ENCODE measurements around the gene DOCK3.
A peak's percentile ranks its signal among the peaks of the same experiment; 100 is the strongest.
"Not testable (repeated sequence)": the region's sequence is repeated elsewhere in the genome, so short reads cannot be mapped to it uniquely, and the experiment has no call there.

The DOCK3 gene

DNA sequence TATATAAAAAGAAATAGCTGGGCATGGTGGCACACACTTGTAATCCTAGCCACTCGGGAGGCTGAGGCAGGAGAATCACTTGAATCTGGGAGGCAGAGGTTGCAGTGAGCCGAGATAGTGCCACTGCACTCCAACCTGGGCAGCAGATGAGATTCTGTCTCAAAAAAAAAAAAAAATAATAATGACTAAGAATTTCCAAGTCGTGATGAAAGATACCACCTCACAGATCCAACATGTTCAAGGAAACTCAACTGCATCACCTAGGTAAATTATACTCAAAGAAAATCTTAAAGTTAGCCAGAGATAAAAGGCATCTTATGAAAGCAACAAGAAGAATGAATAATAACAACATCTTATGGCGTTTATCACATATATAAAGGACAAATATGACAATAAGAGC is 50.1 kb downstream of the DOCK3 start:
- 90 to 97% methylated on average over 2 to 4 of the region's 4 CpGs for WGBS, 2 experiments
- no peak overlapping the region for H3K4me3 ChIP-seq (ENCODE audit: insufficient read depth, low read depth, low read length)

DNA sequence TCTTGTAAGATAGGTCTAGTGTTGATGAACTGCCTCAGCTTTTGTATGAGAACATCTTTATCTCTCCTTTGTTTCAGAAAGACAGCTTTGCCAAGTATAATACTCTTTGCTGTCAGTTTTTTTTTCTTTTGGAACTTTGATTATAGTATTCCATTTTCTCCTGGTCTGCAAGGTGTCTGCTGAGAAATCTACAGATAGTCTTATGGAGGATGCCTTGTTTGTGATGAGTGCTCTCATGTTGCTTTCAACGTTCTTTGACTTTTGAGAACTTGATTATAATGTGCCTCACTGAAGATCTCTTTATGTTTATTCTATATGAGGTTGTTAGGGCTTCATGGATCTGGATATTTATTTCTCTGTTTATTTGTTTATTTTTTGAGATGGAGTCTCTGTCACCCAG is 60.3 kb downstream of the DOCK3 start:
- peaks cover 8% of the 10 kb centered on the region for H3K4me1 ChIP-seq (ENCODE audit: control insufficient read depth, insufficient read depth, low read length)
- H3K27me3 ChIP-seq (ENCODE audit: control insufficient read depth, insufficient read depth, low read length, poor library complexity, severe bottlenecking): no peaks in the 10 kb centered on the region
- H3K9me3 ChIP-seq (ENCODE audit: control insufficient read depth, low read length): no peaks in the 10 kb centered on the region
- 29 to 52% methylated on average over 1 of the region's 1 CpG for WGBS, 2 experiments
- no peak overlapping the region for H3K4me3 ChIP-seq (ENCODE audit: insufficient read depth, low read depth, low read length)
- H3K36me3 ChIP-seq (ENCODE audit: control insufficient read depth, insufficient read depth, low read length): no peaks in the 10 kb centered on the region
- H3K27ac ChIP-seq (ENCODE audit: insufficient read depth, low read depth, low read length, poor library complexity, severe bottlenecking): no peak overlapping the region

More for the DNA sequence above, 50.1 kb downstream of the DOCK3 start:
- no peaks in the 10 kb centered on the region for H3K4me1 ChIP-seq (ENCODE audit: control insufficient read depth, insufficient read depth, low read length)
- H3K36me3 ChIP-seq (ENCODE audit: control insufficient read depth, insufficient read depth, low read length): no peaks in the 10 kb centered on the region
- H3K27ac ChIP-seq (ENCODE audit: insufficient read depth, low read depth, low read length, poor library complexity, severe bottlenecking): no peak overlapping the region
- no peaks in the 10 kb centered on the region for H3K9me3 ChIP-seq (ENCODE audit: control insufficient read depth, low read length)
- no peaks in the 10 kb centered on the region for H3K27me3 ChIP-seq (ENCODE audit: control insufficient read depth, insufficient read depth, low read length, poor library complexity, severe bottlenecking)

DNA sequence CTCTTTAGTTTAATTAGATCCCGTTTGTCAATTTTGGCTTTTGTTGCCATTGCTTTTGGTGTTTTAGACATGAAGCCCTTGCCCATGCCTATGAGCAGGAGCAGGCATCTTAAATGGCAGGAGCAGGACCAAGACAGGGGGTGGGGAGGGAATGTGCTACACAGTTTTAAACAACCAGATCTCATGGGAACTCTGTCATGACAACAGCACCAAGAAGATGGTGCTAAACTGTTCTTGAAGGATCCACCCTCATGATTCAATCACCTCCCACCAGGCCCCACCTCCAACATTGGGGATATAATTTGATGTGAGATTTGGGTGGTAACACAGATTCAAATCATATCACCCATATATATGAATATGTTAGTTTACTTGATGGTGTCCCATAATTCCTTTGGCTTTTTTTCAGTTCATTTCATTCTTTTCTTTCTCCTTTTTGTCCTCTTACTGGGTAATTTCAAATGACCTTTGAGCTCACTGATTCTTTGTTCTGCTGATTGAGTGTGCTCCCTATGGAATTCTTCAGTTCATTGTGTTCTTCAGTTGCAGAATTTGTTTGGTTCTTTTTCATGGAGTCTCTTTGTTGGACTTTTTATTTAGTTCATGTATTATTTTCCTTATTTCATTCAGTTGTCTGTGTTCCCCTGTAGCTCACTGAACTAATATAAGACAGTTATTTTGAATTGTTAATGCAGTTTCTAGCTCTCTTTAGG is 62.6 kb downstream of the DOCK3 start:
- Histone ChIP-seq H3K4me3 (ENCODE audit: insufficient read depth, low read depth, low read length) (no peak overlapping the region), H3K27me3 (ENCODE audit: control insufficient read depth, insufficient read depth, low read length, poor library complexity, severe bottlenecking) (no peaks in the 10 kb centered on the region), H3K27ac (ENCODE audit: insufficient read depth, low read depth, low read length, poor library complexity, severe bottlenecking) (peak overlapping the region; percentile 11), H3K4me1 (ENCODE audit: control insufficient read depth, insufficient read depth, low read length) (peaks cover 8% of the 10 kb centered on the region), H3K36me3 (ENCODE audit: control insufficient read depth, insufficient read depth, low read length) (no peaks in the 10 kb centered on the region), H3K9me3 (ENCODE audit: control insufficient read depth, low read length) (no peaks in the 10 kb centered on the region)
- WGBS, 2 experiments: 78 to 100% methylated on average over 1 of the region's 1 CpG

DNA sequence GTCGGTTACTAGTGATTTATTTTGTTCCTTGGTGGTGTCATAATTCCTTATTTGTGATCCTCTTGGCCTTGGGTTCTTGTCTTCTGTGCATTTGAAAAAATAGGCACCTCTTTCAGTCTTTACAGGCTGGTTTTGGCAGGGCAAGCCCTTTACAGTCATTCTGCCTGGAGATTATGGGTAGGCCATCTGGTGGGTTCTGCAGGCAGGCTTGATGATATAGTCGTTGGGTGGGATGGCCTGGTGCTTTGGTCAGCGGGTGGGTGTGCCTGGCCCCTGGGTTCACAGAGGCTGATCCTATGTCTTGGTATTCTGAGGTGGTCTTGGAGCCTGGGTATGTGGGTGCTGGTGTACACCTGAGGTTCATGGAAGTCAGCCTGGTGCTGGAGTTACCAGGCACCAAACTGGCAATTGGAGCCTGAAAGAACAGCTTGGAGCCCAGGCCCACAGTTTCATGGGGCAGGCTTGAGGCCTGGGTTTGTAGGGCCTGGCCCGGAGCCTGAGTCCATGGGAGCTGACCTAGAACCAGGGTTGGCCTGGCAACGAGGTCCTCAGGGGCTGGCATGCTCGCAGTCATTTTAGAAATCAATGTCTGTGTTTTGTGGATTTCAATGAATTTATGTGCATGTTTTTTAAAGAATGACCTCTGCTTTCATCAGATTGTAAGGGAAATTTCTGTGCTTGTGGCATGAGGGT is 63.3 kb downstream of the DOCK3 start:
- Histone ChIP-seq H3K4me1 (ENCODE audit: control insufficient read depth, insufficient read depth, low read length) (peaks cover 8% of the 10 kb centered on the region), H3K4me3 (ENCODE audit: insufficient read depth, low read depth, low read length) (no peak overlapping the region), H3K27me3 (ENCODE audit: control insufficient read depth, insufficient read depth, low read length, poor library complexity, severe bottlenecking) (no peaks in the 10 kb centered on the region), H3K27ac (ENCODE audit: insufficient read depth, low read depth, low read length, poor library complexity, severe bottlenecking) (peak overlapping the region; percentile 11), H3K36me3 (ENCODE audit: control insufficient read depth, insufficient read depth, low read length) (no peaks in the 10 kb centered on the region), H3K9me3 (ENCODE audit: control insufficient read depth, low read length) (no peaks in the 10 kb centered on the region)
- 87 to 92% methylated on average over 6 of the region's 6 CpGs for WGBS, 2 experiments

DNA sequence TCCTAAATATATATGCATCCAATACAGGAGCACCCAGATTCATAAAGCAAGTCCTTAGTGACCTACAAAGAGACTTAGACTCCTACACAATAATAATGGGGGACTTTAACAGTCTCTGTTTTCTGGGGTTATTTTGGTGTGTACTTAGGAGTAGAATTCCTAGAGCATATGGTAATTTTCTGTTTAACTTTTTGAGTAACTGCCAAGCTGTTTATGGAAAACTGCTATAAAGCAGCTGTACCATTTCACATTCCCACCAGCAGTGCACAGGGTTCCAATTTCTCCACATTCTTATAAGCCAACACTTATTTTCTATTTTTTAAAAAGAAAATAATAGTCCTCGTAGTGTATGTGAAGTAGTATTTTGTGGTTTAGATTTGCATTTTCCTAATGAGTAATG is 68.9 kb downstream of the DOCK3 start:
- H3K27me3 ChIP-seq (ENCODE audit: control insufficient read depth, insufficient read depth, low read length, poor library complexity, severe bottlenecking): no peaks in the 10 kb centered on the region
- no peaks in the 10 kb centered on the region for H3K36me3 ChIP-seq (ENCODE audit: control insufficient read depth, insufficient read depth, low read length)
- no peak overlapping the region for H3K27ac ChIP-seq (ENCODE audit: insufficient read depth, low read depth, low read length, poor library complexity, severe bottlenecking)
- H3K4me1 ChIP-seq (ENCODE audit: control insufficient read depth, insufficient read depth, low read length): peaks cover 2% of the 10 kb centered on the region
- no peaks in the 10 kb centered on the region for H3K9me3 ChIP-seq (ENCODE audit: control insufficient read depth, low read length)
- H3K4me3 ChIP-seq (ENCODE audit: insufficient read depth, low read depth, low read length): no peak overlapping the region
- WGBS, 2 experiments: 40 to 44% methylated on average over 1 of the region's 1 CpG

DNA sequence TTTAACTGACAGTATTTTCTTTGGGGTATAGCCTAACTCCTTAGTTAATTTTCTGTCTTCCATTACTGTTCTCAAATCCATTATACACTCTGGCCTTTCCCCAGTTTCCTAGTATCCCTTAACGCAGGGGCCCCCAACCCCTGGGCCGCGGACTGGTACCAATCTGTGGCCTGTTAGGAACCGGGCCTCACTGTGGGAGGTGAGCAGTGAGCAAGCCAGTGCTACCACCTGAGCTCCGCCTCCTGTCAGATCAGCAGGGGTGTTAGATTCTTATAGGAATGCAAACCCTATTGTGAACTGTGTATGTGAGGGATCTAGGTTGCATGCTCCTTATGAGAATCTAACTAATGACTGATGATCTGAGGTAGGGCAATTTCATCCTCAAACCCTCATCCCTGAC is 75.1 kb downstream of the DOCK3 start:
- H3K27ac ChIP-seq (ENCODE audit: insufficient read depth, low read depth, low read length, poor library complexity, severe bottlenecking): no peak overlapping the region
- 46 to 54% methylated on average over 5 of the region's 5 CpGs for WGBS, 2 experiments

DNA sequence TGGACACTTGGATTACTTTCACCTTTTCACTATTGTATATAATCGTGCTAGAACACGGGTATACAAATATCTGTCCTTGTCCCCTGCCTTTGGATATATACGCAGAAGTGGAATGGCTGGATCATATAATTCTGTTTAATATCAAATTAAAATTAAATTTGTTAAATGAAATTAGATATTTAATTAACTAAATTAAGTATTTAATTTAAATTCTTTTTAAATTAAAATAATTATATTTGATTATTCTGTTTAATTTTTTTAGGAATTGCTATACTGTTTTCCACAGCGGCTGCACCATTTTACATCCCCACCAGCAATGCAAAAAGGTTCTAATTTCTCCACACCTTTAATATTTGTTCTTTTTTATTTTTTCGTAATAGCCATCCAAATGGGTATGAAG is 84.3 kb downstream of the DOCK3 start:
- Histone ChIP-seq H3K9me3 (ENCODE audit: control insufficient read depth, low read length) (no peaks in the 10 kb centered on the region), H3K36me3 (ENCODE audit: control insufficient read depth, insufficient read depth, low read length) (no peaks in the 10 kb centered on the region), H3K27me3 (ENCODE audit: control insufficient read depth, insufficient read depth, low read length, poor library complexity, severe bottlenecking) (no peaks in the 10 kb centered on the region), H3K27ac (ENCODE audit: insufficient read depth, low read depth, low read length, poor library complexity, severe bottlenecking) (no peak overlapping the region), H3K4me3 (ENCODE audit: insufficient read depth, low read depth, low read length) (no peak overlapping the region), H3K4me1 (ENCODE audit: control insufficient read depth, insufficient read depth, low read length) (no peaks in the 10 kb centered on the region)
- WGBS, 2 experiments: 91 to 97% methylated on average over 4 of the region's 5 CpGs

More for the DNA sequence above, 75.1 kb downstream of the DOCK3 start:
- H3K27me3 ChIP-seq (ENCODE audit: control insufficient read depth, insufficient read depth, low read length, poor library complexity, severe bottlenecking): no peaks in the 10 kb centered on the region
- H3K4me3 ChIP-seq (ENCODE audit: insufficient read depth, low read depth, low read length): no peak overlapping the region
- H3K9me3 ChIP-seq (ENCODE audit: control insufficient read depth, low read length): no peaks in the 10 kb centered on the region
- H3K36me3 ChIP-seq (ENCODE audit: control insufficient read depth, insufficient read depth, low read length): no peaks in the 10 kb centered on the region
- H3K4me1 ChIP-seq (ENCODE audit: control insufficient read depth, insufficient read depth, low read length): peaks cover 16% of the 10 kb centered on the region

DNA sequence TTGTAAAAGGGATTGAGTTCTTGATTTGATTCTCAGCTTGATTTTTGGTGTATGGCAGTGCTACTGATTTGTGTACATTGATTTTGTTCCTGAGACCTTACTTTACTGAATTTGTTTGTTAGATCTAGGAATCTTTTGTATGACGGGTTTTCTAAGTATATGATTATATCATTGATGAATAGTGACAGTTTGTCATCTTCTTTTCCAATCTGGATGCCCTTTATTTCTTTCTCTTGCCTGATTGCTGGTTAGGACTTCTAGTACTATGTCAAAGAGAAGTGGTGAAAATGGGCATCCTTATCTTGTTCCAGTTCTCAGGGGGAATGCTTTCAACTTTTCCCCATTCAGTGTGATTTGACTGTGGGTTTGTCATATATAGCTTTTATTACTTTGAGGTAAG is 103.0 kb downstream of the DOCK3 start:
- no peaks in the 10 kb centered on the region for H3K9me3 ChIP-seq (ENCODE audit: control insufficient read depth, low read length)
- no peaks in the 10 kb centered on the region for H3K36me3 ChIP-seq (ENCODE audit: control insufficient read depth, insufficient read depth, low read length)
- H3K4me3 ChIP-seq (ENCODE audit: insufficient read depth, low read depth, low read length): no peak overlapping the region
- no peak overlapping the region for H3K27ac ChIP-seq (ENCODE audit: insufficient read depth, low read depth, low read length, poor library complexity, severe bottlenecking)
- 71 to 89% methylated on average over 1 of the region's 1 CpG for WGBS, 2 experiments
- H3K4me1 ChIP-seq (ENCODE audit: control insufficient read depth, insufficient read depth, low read length): no peaks in the 10 kb centered on the region
- H3K27me3 ChIP-seq (ENCODE audit: control insufficient read depth, insufficient read depth, low read length, poor library complexity, severe bottlenecking): no peaks in the 10 kb centered on the region

DNA sequence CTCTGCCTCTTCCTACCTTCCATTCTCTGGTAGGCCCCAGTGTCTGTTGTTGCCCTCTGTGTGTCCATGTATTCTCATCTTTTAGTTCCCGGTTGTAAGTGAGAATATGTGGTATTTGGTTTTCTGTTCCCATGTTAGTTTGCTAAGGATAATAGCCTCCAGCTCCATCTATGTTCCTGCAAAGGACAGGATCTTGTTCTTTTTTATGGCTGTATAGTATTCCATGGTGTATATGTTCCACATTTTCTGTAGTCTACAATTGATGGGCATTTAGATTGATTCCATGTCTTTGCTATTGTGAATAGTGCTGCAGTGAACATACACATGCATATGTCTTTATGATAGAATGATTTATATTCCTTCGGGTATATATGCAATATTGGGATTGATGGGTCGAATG is 107.0 kb downstream of the DOCK3 start:
- not testable (repeated sequence) for H3K4me3 ChIP-seq (ENCODE audit: insufficient read depth, low read depth, low read length)
- 93 to 100% methylated on average over 2 to 3 of the region's 3 CpGs for WGBS, 2 experiments

DNA sequence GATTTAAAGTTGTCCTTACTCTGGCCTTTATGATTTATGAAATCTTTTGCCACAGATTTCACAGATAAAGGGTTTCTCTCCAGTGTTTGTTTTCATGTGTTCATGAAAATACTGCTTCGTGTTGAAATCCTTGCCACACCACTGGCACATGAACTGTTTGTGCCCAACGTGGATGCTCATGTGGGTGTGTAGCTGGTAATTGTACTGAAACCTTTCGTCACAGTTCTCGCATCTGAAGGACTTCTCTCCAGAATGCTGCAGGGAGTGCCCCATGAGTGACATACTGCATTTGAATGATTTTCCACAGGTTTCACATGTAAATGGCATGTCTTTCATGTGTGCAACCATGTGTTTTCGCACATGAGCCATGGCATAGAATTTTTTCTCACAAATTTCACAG is 111.9 kb downstream of the DOCK3 start:
- H3K9me3 ChIP-seq (ENCODE audit: control insufficient read depth, low read length): no peaks in the 10 kb centered on the region
- no peak overlapping the region for H3K27ac ChIP-seq (ENCODE audit: insufficient read depth, low read depth, low read length, poor library complexity, severe bottlenecking)
- 86 to 87% methylated on average over 5 of the region's 5 CpGs for WGBS, 2 experiments
- H3K27me3 ChIP-seq (ENCODE audit: control insufficient read depth, insufficient read depth, low read length, poor library complexity, severe bottlenecking): no peaks in the 10 kb centered on the region
- H3K36me3 ChIP-seq (ENCODE audit: control insufficient read depth, insufficient read depth, low read length): no peaks in the 10 kb centered on the region
- no peaks in the 10 kb centered on the region for H3K4me1 ChIP-seq (ENCODE audit: control insufficient read depth, insufficient read depth, low read length)
- H3K4me3 ChIP-seq (ENCODE audit: insufficient read depth, low read depth, low read length): no peak overlapping the region

More for the DNA sequence above, 107.0 kb downstream of the DOCK3 start:
- H3K27me3 ChIP-seq (ENCODE audit: control insufficient read depth, insufficient read depth, low read length, poor library complexity, severe bottlenecking); H3K36me3 ChIP-seq (ENCODE audit: control insufficient read depth, insufficient read depth, low read length); H3K27ac ChIP-seq (ENCODE audit: insufficient read depth, low read depth, low read length, poor library complexity, severe bottlenecking); H3K9me3 ChIP-seq (ENCODE audit: control insufficient read depth, low read length); H3K4me1 ChIP-seq (ENCODE audit: control insufficient read depth, insufficient read depth, low read length): not testable (repeated sequence)
